Measurements from ENCODE around the gene MFSD2B. TPM values are rescaled to one million over a fixed set of nuclear protein-coding genes. Genes with fewer than 3 reads are reported as not detected.

MFSD2B gene
- total RNA-seq, 1 experiment from 2014 or later, result 0.23 TPM

DNA sequence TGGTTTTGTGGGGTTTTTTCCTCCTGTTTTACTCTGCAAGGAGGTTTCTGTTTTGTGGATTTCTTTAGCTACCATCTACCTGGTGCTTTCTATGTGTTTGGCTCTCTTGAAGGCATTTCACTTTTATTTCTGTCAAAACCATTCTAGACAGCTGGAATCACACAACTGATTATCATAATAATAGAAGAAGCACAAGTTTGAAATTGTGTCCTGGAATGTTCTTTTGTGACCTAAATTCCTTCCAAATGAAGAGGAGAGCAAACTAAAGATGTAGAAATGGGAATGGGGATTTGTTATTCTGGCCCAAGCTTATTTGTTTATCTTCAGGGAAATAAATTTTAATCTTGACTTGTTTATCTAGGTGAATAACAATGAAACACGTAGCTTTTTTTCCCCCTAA is 17.0 kb upstream of the MFSD2B start:
- DNase-seq (ENCODE audit: low read depth, low spot score) (no peak), ATAC-seq (no peak)
- BruUV-seq (replicated peaks), result no TSS peak
- Histone ChIP-seq H3K27ac (ENCODE audit: low read length) (no peak overlapping the region), H3K27me3 (ENCODE audit: control insufficient read depth, insufficient read depth, low read length) (no peaks in the 10 kb centered on the region), H3K4me3 (ENCODE audit: low read depth in 2 of 2, low read length in 2 of 2) (no peak overlapping the region), H3K36me3 (ENCODE audit: control insufficient read depth, insufficient read depth, low read length) (no peaks in the 10 kb centered on the region), H3K9me3 (ENCODE audit: control insufficient read depth, insufficient read depth, low read depth, low read length) (no peaks in the 10 kb centered on the region), H3K4me1 (ENCODE audit: control insufficient read depth, insufficient read depth, low read length) (no peaks in the 10 kb centered on the region)
- intact Hi-C loops (cut with micrococcal nuclease; ENCODE audit: unreplicated experiment), result no loop called here
- ChIA-PET POLR2A (no interaction called here), CTCF (no interaction called here)
- TF ChIP-seq POLR2AphosphoS5 (IDR thresholded peaks at IDR 0.05; ENCODE audit: low read depth, low read length) (no peak), TCF7L2 (IDR thresholded peaks at IDR 0.05; ENCODE audit: low read depth, low read length) (no peak)
- TF ChIP-seq, protein P1, sequence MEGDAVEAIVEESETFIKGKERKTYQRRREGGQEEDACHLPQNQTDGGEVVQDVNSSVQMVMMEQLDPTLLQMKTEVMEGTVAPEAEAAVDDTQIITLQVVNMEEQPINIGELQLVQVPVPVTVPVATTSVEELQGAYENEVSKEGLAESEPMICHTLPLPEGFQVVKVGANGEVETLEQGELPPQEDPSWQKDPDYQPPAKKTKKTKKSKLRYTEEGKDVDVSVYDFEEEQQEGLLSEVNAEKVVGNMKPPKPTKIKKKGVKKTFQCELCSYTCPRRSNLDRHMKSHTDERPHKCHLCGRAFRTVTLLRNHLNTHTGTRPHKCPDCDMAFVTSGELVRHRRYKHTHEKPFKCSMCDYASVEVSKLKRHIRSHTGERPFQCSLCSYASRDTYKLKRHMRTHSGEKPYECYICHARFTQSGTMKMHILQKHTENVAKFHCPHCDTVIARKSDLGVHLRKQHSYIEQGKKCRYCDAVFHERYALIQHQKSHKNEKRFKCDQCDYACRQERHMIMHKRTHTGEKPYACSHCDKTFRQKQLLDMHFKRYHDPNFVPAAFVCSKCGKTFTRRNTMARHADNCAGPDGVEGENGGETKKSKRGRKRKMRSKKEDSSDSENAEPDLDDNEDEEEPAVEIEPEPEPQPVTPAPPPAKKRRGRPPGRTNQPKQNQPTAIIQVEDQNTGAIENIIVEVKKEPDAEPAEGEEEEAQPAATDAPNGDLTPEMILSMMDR (IDR thresholded peaks at IDR 0.05), result no peak
- in situ Hi-C loops (cut with HindIII; ENCODE audit: low pct_unique_long_range_greater_than_20kb, low sequenced_read_pairs), result no loop called here

DNA sequence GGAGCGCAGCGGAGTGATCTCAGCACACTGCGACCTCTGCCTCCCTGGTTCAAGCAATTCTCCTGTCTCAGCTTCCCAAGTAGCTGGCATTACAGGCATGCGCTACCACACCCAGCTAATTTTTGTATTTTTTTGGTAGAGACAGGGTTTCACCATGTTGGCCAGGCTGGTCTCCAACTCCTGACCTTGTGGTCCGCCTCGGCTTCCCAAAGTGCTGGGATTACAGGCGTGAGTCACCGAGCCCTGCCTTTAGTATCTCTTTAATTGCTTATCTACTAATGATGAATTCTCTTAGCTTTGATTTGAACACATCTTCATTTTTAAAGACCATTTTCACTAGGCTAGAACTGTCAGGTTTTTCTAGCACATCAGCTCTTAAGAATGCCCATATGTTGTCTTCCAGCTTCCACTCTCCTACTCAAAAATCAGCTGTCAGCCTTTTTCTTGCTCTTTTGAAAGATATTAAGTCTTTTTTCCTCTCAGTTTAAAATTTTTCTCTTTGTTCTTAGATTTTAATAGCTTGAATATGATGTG is 16.1 kb upstream of the MFSD2B start:
- no peak for TF ChIP-seq POLR2AphosphoS5 (IDR thresholded peaks at IDR 0.05; ENCODE audit: low read depth, low read length)
- TF ChIP-seq, protein P2, sequence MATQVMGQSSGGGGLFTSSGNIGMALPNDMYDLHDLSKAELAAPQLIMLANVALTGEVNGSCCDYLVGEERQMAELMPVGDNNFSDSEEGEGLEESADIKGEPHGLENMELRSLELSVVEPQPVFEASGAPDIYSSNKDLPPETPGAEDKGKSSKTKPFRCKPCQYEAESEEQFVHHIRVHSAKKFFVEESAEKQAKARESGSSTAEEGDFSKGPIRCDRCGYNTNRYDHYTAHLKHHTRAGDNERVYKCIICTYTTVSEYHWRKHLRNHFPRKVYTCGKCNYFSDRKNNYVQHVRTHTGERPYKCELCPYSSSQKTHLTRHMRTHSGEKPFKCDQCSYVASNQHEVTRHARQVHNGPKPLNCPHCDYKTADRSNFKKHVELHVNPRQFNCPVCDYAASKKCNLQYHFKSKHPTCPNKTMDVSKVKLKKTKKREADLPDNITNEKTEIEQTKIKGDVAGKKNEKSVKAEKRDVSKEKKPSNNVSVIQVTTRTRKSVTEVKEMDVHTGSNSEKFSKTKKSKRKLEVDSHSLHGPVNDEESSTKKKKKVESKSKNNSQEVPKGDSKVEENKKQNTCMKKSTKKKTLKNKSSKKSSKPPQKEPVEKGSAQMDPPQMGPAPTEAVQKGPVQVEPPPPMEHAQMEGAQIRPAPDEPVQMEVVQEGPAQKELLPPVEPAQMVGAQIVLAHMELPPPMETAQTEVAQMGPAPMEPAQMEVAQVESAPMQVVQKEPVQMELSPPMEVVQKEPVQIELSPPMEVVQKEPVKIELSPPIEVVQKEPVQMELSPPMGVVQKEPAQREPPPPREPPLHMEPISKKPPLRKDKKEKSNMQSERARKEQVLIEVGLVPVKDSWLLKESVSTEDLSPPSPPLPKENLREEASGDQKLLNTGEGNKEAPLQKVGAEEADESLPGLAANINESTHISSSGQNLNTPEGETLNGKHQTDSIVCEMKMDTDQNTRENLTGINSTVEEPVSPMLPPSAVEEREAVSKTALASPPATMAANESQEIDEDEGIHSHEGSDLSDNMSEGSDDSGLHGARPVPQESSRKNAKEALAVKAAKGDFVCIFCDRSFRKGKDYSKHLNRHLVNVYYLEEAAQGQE (IDR thresholded peaks at IDR 0.05; ENCODE audit: insufficient read depth in 1 of 2, low read depth in 2 of 2, low read length in 1 of 2), result no peak
- TF ChIP-seq, protein P1 (IDR thresholded peaks at IDR 0.05), result no peak
- no peak for TF ChIP-seq SIN3A (IDR thresholded peaks at IDR 0.05; ENCODE audit: borderline replicate concordance, insufficient read depth, low read depth, low read length)
- TF ChIP-seq TCF7L2 (IDR thresholded peaks at IDR 0.05; ENCODE audit: low read depth, low read length), result no peak
- Histone ChIP-seq H3K27ac (ENCODE audit: low read length) (no peak overlapping the region), H3K4me1 (ENCODE audit: control insufficient read depth, insufficient read depth, low read length) (no peaks in the 10 kb centered on the region), H3K9me3 (ENCODE audit: control insufficient read depth, insufficient read depth, low read depth, low read length) (no peaks in the 10 kb centered on the region), H3K36me3 (ENCODE audit: control insufficient read depth, insufficient read depth, low read length) (no peaks in the 10 kb centered on the region), H3K4me3 (ENCODE audit: low read depth in 2 of 2, low read length in 2 of 2) (no peak overlapping the region), H3K27me3 (ENCODE audit: control insufficient read depth, insufficient read depth, low read length) (no peaks in the 10 kb centered on the region)
- ChIA-PET CTCF (no interaction called here), POLR2A (interaction anchor here (0.6 kb wide), 1 partner anchor 9 kb away, joined by 8 read pairs; no protein-coding TSS in a partner anchor)
- intact Hi-C loops (cut with micrococcal nuclease; ENCODE audit: unreplicated experiment), result no loop called here
- ATAC-seq (no peak), DNase-seq (ENCODE audit: low read depth, low spot score) (no peak)
- in situ Hi-C loops (cut with HindIII; ENCODE audit: low pct_unique_long_range_greater_than_20kb, low sequenced_read_pairs), result no loop called here
- no TSS peak for BruUV-seq (replicated peaks)

Data from Panc1 (cell line).